ENCODE data around the gene CDHR5.
"Not testable (repeated sequence)": the region's sequence is repeated elsewhere in the genome, so short reads cannot be mapped to it uniquely, and the experiment has no call there.

Gene CDHR5

GRCh38 chr11:624705-625635, at the start of gene CDHR5:
CDHR5 (minus strand) TSS chr11:624955; CDS start chr11:624902, 53 bp downstream.
- DNase-seq, result no peak

- no peak for DNase-seq
Measured at GRCh38 chr11:674406-674805, 49.7 kb upstream of the CDHR5 start.

GRCh38 chr11:673866-674265, 49.1 kb upstream of the CDHR5 start:
- no peak for DNase-seq

GRCh38 chr11:665704-666281, 41.0 kb upstream of the CDHR5 start:
- DNase-seq, result no peak

GRCh38 chr11:665062-665703, 40.4 kb upstream of the CDHR5 start:
- no peak for DNase-seq

GRCh38 chr11:662689-663274, 38.0 kb upstream of the CDHR5 start:
- peak; percentile 46 to 56 for DNase-seq

GRCh38 chr11:660681-661444, 36.1 kb upstream of the CDHR5 start:
- DNase-seq, result no peak

- DNase-seq, result no peak
Measured at GRCh38 chr11:660281-660680, 35.5 kb upstream of the CDHR5 start.

GRCh38 chr11:659532-660085, 34.9 kb upstream of the CDHR5 start:
- no peak for DNase-seq

GRCh38 chr11:657691-658126, 33.0 kb upstream of the CDHR5 start:
- no peak for DNase-seq

- DNase-seq, result no peak
Measured at GRCh38 chr11:656866-657265, 32.1 kb upstream of the CDHR5 start.

- DNase-seq, result no peak
Measured at GRCh38 chr11:656426-656825, 31.7 kb upstream of the CDHR5 start.

- no peak for DNase-seq
Measured at GRCh38 chr11:655036-655726, 30.4 kb upstream of the CDHR5 start.

GRCh38 chr11:654444-654843, 29.7 kb upstream of the CDHR5 start:
- not testable (repeated sequence) for DNase-seq

- no peak for DNase-seq
Measured at GRCh38 chr11:653837-654236, 29.1 kb upstream of the CDHR5 start.

- DNase-seq, result not testable (repeated sequence)
Measured at GRCh38 chr11:653136-653535, 28.4 kb upstream of the CDHR5 start.

GRCh38 chr11:650482-650881, 25.7 kb upstream of the CDHR5 start:
- DNase-seq, result no peak

- DNase-seq, result not testable (repeated sequence)
Measured at GRCh38 chr11:647672-648158, 23.0 kb upstream of the CDHR5 start.

GRCh38 chr11:646214-646613, 21.5 kb upstream of the CDHR5 start:
- no peak for DNase-seq

- DNase-seq, result no peak
Measured at GRCh38 chr11:645536-645935, 20.8 kb upstream of the CDHR5 start.
